GM21526 (cell line): Measurements from ENCODE around the gene SPEN.

ENCODE experiments used
- ATAC-seq: cut with Tn5 transposase; IDR thresholded peaks from one replicate; pipeline ENCODE4 v1.9.1; 2021; ENCODE audit warnings: moderate library complexity; ENCODE audit not compliant: unreplicated experiment, low FRiP score

Gene SPEN

DNA sequence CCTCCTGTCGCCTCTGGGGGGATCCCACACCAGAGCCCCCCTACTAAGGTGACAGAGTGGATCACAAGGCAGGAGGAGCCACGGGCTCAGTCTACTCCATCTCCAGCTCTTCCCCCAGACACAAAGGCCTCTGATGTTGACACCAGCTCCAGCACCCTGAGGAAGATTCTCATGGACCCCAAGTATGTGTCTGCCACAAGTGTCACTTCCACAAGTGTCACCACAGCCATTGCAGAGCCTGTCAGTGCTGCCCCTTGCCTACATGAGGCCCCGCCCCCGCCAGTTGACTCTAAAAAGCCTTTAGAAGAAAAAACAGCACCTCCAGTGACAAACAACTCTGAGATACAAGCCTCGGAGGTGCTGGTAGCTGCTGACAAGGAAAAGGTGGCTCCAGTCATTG, 86.2 kb downstream of the SPEN start:
- ATAC-seq: no peak

DNA sequence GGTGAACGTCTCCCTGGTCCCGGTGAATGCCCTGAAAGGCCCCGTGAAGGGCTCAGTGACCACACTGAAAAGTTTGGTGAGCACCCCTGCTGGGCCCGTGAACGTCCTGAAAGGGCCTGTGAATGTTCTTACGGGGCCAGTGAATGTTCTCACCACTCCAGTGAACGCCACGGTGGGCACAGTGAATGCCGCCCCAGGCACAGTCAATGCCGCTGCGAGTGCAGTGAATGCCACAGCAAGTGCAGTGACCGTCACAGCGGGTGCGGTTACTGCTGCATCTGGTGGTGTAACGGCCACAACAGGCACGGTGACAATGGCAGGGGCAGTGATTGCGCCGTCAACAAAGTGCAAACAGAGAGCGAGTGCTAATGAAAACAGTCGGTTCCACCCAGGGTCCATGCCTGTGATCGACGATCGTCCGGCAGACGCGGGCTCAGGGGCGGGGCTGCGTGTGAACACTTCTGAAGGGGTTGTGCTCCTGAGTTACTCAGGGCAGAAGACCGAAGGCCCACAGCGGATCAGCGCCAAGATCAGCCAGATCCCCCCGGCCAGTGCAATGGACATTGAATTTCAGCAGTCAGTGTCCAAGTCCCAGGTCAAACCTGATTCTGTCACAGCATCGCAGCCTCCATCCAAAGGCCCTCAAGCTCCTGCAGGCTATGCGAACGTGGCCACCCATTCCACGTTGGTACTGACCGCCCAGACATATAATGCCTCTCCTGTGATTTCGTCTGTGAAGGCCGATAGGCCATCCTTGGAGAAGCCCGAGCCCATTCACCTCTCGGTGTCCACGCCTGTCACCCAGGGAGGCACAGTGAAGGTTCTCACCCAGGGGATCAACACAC, 86.9 kb downstream of the SPEN start:
- ATAC-seq: no peak

DNA sequence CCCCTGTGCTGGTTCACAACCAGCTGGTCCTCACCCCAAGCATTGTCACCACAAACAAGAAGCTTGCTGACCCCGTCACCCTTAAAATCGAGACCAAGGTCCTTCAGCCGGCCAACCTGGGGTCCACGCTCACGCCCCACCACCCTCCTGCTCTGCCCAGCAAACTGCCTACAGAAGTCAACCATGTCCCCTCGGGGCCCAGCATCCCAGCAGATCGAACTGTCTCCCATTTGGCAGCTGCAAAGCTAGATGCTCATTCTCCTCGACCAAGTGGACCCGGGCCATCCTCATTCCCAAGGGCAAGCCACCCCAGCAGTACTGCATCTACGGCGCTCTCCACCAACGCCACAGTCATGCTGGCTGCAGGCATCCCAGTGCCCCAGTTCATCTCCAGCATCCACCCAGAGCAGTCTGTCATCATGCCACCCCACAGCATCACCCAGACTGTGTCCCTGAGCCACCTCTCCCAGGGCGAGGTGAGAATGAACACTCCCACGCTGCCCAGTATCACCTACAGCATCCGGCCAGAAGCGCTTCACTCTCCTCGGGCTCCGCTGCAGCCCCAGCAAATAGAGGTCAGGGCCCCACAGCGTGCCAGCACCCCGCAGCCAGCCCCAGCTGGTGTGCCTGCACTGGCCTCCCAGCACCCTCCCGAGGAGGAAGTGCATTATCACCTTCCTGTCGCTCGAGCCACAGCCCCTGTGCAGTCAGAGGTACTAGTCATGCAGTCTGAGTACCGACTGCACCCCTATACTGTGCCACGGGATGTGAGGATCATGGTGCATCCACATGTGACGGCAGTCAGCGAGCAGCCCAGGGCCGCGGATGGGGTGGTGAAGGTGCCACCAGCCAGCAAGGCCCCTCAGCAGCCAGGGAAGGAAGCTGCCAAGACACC, 87.8 kb downstream of the SPEN start:
- no peak for ATAC-seq

DNA sequence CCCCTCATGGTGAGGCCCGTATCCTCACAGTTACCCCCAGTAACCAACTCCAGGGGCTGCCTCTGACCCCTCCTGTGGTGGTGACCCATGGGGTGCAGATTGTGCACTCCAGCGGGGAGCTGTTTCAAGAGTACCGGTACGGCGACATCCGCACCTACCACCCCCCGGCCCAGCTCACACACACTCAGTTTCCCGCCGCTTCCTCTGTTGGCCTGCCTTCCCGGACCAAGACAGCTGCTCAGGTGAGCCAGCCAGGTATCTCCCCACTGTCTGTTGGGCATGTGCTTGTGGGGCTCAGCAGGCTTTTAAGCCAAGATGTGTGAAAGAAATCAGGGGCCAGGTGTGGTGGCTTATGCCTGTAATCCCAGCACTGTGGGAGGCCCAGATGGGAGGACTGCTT, 88.5 kb downstream of the SPEN start:
- no peak for ATAC-seq

DNA sequence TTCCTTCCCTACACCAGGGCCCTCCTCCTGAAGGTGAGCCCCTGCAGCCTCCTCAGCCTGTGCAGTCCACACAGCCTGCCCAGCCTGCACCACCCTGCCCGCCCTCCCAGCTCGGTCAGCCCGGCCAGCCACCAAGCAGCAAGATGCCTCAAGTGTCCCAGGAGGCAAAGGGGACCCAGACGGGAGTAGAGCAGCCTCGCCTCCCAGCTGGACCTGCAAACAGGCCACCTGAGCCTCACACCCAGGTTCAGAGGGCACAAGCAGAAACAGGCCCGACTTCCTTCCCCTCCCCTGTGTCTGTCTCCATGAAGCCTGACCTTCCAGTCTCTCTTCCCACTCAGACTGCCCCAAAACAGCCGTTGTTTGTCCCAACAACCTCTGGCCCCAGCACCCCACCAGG, 89.6 kb downstream of the SPEN start:
- ATAC-seq: no peak

DNA sequence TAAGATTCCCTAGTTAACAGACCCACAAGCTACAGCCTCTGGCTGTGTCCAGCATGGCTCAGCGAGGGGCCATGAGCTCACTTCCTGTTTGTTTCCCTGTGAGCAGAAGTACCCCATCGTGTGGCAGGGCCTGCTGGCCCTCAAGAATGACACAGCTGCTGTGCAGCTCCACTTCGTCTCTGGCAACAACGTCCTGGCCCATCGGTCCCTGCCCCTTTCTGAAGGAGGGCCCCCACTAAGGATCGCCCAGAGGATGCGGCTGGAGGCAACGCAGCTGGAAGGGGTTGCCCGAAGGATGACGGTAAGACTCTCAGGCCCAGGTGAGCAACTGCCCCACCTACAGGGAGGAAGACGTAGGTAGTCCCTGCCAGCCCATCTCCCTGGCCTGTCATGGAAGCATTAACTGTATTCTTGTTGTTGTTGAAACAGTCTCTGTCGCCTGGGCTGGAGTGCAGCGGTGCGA, 90.2 kb downstream of the SPEN start:
- no peak for ATAC-seq

DNA sequence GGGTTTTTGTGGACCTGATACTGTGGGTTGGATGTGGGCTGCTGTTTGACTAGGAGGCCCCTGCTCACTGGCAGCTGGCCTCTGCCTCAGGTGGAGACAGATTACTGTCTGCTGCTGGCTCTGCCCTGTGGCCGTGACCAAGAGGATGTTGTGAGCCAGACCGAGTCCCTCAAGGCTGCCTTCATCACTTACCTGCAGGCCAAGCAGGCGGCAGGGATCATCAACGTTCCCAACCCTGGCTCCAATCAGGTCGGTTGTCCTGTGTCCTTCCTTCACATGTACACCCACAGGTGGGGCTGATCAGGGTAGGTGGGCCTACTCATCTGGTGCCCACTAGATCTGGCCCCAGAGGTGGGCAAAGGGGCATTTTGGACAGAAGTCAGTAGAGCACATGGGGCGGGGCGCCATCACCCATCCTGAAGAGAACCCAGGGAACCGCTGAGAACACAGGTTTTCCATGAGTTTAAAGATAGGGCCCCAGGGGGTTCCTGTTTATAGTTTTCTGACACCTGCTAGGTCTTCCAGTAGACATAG, 91.2 kb downstream of the SPEN start:
- no peak for ATAC-seq

DNA sequence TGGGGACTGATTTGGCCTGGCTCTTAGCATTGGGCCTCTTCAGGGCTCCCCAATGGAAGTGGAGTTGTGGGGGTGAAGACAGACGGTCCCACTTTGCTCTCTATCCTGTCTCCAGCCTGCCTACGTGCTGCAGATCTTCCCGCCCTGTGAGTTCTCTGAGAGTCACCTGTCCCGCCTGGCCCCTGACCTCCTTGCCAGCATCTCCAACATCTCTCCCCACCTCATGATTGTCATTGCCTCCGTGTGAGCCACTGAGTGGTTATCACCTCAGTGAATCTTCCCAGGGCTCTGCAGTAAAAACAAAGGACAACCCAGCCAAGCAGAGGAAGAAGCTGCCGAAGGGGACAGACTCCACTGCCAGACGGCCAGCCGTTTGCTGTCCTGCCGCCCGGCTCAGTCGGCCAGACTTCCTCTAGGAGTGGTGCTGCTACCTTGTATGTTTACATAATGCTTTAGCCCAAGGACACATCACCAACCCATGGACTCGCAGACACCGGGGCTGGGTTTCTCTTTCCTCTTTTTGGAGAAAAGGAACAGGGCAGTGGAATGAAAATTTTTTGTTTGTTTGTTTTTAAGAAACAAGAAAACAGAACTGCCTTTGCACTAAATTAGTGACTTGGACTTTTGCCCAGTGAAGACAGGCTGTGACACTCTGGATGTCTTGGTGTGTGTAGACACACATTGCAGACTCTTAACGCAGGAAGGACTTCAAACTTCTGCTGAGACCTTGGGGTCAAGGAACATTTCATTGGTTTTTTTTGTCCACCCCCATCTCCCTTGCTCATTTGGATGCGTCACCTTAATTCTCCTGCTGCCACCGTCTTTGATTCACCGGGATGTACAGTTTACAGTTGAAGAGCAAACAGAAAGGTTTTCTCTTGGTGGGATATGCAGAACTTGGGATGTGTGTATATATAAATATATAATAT, 91.9 kb downstream of the SPEN start:
- ATAC-seq: no peak

DNA sequence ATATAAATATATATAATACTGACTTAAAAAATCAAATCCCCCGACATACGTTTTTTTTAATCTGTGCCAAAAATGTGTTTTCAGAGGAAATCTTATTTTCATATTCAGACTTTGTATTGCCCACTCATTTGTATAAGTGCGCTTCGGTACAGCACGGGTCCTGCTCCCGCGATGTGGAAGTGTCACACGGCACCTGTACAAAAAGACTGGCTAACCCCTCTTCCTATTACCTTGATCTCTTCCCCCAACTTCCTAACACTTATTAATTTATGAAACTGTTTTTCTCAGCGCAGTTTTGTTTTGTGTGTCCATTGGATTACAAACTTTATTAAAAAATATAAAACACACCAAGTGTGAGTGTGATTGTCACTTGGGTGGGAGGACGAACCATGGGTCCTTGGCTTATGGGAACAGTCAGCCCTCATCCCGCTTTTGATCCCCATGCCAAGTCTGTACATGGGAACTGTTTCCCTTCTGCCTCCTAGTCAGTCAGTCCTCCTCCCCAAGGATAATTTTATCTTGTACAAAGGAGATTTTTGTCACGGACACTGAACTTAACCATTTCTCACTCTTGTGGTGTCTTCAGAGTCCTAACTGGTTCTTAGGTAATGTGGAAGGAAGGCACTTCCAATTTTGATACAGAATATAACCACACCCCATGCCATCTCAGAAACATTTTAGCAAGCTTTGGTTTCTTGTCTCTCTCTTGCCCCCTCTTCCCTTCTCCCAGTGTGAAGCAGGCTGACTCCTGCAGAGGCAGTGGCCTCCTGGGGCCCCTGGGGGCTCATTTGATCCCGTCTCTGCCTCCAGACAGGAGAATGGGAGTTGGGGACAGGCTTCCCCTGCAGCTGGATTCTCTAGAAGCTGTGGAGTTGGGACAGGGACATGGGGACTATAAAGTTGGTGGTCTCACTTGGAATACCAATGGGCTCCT, 92.9 kb downstream of the SPEN start:
- no peak for ATAC-seq

DNA sequence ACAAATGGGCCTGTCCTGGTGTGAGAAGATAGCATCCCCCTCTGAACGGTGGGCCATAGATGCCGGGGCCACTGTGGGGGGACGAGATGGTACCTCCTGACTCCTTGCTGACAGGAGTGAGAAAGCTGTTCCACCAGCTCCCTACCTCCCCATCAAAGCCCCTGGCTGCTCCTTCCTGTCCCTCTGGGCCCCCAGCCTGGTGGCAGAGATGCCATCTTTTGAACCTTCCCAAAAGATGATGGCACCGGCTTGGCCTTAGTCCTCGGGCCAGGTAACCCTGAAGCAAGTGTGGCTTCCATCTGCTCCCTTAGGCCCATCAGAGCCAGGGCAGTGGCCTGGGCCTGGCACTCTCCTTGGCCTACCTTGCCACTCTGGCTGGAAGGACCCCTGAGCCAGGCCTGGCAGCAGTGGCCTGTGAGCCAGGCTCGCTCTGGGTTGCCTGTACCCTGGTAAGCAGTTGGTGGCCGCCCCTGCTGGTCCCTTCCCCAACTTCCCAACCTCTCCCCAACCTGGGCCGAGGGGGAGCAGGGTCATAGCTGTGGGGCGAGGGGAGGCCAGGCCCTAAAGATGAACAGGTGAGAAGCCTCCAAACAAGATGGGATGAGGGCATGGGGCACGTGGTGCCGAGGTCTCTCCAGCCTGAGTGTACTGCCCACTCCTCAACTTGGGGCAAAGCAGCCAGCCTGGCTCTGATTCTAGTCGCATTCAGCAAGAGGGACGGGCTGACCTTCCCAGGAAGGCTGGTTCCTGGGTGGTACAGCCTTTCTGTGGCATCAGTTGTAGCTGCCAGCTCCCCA, 93.7 kb downstream of the SPEN start:
- ATAC-seq: no peak

DNA sequence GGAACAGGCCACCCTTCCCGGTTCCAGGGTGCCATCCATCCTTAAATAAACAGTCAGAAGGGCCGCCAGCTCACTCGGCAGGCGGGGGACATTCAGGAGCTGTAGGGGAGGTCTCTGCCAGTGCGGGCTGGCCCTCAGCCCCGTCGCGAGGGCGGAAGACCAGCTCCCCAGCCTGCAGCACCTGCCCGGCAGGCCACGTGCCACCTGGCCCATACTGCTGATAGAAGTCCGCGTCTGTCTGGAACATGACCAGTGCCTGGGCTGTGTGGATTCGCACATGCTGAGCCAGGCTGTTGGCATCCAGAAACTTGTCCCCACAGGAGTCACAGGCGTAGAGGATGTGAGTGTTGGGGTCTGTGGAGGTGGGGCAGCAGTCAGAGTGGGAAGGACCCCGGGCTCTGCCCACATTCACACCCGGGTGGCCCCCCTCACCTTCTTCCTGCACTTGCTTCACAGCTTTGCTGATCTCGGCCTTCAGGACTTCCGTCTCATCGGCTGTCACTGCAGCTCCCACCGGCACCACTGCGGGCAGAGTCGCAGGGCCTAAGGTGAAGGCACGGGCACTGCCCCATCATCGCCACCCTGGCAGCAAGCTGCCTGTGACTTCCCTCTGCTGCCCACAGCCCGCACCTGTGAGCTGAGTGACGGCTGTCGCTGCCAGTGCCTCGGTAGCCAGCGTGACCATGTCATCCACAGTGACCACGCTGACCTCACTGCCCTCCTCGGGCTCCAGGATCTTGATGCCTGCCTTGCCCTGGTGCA, 94.6 kb downstream of the SPEN start:
- ATAC-seq: no peak

DNA sequence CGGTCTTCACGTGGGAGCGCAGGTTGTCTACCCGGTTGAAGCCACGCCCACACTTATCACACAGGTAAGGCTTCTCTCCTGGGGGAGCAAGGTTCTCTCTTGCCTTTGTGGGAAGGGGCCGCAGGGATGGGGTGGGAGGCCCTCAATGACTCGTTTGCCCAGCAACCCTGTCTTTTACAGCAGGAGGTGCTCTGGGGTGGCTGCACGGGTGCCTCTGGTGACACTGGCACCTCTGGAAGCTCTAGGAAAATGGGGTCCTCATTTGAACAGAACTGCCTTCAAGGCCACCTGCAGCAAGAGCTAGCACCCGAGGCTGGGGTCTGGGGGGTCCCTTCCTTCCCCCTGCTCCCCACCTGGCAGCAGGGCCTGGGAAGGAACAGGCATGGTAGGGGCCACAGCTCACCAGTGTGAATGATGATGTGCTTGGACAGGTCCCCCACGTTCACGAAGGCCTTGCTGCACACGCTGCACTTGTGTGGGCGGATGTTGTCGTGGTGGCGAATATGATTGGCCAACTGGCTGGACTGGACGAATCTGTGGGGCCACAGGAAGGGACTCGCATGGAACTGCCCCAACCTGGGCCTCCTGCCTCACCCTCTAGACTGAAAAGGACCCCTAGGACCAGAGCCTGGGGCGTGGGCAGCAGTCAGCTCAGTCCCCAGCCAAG, 95.3 kb downstream of the SPEN start:
- ATAC-seq: no peak

DNA sequence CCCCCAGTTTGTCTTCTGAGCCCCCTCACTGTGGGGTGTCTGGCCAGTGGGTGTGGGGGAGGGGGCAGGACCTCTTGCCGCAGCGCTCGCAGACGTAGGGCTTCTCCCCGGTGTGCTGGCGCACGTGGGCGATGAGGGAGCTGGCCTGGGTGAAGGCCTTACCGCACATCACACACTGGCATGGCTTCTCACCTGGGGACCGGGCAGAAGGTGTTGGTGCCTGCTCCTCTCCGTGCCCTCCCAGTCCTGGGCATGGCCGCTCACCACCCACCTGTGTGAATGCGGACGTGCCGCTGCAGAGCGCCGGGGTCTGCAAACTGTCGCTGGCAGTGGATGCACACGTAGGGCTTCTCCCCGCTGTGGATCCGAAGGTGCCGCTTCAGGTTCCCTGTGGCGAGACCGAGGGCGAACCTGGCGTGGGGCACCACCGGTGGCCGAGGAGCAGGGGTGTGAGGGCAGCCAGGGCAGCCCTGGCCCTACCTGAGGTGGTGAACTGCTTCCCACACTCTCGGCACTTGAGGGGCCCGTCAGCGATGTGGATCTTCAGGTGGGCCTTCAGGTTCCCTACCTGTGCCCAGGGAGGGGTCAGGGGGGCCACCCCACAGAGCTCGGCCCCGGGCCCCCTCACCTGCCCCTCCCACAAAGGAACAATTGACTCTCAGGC, 96.0 kb downstream of the SPEN start:
- ATAC-seq: no peak

DNA sequence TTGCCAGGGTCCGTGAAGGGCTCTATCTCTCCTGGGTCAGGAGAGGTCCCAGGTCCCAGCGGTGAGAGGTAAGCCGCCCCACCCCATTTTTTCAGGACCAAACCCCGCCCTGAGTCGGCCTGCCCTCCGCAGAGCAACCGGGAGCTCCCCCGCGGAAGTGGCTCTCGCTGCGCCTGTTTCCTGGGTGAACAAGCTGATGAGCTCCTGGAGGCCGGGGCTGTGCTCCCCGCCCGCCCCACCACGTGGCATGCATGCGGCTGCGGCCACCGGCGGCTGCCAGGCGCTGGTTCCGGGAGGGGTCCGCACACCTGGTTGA, 96.4 kb downstream of the SPEN start:
- no peak for ATAC-seq

DNA sequence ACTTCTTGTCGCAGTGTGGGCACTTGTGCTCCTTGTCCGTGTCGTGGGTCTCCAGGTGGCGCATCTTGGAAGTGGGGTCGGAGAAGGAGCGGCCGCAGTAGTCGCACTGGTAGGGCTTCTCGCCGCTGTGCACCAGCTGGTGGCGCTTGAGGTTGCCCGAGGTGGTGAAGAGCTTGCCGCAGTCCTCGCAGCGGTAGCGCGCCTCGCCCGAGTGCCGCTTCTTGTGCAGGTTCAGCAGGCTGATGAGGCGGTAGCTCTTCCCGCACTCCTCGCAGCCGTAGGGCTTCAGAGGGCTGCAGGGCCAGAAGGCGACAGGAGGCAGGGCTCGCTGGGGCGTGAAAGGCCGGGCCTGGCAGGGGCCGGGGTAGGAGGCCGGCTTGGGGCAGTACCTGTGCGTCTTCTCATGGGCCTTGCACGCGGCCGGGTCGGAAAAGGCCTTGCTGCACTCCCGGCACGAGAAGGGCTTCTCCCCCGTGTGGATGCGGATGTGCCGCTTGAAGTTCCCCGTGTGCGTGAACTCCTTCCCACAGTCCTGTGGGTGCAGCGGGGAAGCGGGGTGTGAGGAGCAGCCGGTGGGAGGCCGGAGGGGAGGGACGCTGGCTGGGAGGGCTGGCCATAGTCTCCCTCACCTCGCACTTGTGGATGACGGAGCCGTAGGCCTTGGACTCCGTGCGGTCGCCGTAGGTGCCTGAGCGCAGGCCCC, 97.0 kb downstream of the SPEN start:
- ATAC-seq: no peak
